Activated CD4-positive, alpha-beta T cell treated with anti-CD3 and anti-CD28 coated beads for 24 hours (primary cell): ENCODE data around the gene ADGRD1.

Experiments used
- DNase-seq, 2 donors: peaks; one replicate each; pipeline ENCODE4 v3.0.0-alpha.2; 2020; ENCODE audit warnings: low read depth in 2 of 2

ADGRD1 gene

DNA sequence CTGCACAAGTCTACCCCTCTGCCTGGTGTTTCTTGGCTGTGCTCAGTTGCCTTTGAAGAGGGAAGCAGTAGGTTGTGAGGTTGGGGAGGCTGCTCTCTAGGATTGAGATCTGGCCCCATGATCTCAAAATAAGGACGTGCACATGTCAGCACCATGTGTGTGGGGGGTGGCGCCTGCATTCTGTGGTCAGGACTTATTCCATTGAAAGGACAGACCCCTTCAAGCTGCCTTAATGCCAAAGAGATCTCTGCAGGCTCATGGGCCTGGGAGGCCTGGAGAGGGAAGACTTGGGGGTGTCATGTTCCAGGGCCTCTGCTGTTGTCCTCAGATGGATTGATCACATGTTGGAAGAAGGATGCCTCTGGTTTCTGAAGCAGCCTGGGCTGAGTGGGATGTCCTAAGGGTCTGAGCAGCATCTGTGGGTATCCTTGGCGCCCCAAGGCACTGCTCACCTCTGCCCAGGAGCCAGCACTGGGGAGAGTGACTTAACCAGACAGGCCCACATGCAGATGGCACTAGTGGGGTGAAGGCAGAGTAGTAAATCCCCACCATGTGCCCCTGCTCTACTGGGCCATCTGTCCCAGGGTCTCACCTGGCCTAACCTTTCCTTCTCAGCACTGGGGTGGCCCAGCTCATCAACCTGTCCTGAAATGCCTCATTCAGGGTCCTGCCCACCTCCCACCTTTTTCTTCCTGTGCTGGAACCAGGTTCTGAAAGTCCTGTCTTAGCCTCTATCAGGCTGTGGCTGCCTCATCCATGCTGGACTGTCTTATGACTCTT, 118.9 kb downstream of the ADGRD1 start:
- no peak for DNase-seq

DNA sequence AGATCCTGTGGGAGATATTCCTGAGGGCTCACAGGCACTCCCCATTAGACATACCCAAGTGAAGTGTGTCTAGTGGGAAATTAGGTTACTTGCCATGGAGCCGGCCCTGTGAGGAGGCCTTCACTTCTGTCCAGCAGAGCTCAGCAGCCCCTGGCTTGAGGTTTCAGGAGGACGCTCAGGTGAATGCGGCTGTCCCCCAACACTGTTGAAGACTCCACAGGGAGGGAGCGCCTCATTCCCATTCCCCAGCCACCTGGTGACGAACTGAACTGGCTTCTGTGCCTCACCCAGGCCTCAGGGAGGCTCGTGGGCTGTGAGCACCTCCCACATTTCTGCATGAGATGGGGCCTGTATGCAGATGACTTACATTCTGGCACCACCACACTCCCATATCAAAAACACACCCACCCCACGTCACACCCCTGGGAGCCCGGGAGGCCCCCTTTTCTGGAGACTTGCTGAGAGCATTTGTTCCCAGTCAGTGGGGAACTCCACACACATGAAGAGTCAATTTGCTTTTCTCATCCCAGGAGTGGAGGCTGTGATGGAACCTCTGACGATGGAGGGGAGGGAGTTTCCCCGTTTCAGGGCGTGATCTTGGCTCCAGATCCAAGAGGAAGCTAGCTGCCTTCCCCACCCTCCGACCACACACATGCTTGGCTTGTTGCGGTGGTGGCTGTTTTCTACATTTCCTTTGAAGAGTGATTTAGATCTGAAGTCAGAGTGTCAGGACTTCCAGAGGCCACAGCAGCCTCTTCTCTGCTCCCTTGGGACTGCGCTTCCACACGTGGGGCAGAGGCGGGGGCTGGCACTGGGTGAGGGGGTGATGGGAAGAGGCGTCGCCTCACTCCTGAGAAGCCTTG, 120.7 kb downstream of the ADGRD1 start:
- DNase-seq = no peak

DNA sequence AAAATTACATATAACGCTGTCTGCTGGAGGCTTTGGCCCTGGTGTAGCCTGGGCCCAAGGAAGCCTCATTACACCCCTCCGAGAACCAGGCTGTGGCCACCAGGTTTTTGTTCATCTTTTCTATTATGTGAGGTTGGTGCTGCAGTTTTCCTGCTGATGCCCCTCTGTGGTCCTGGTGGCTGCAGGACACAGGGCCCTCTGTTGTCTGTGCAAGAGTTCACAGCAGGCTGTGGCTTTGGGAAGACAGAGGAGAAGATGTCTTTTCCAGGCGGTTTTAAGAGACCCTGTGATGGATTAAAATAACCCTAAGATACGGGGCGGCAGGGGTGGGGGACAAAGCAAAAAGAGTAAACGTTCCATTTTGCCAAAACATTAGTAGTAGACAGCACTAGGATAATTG, 121.5 kb downstream of the ADGRD1 start:
- no peak for DNase-seq

- DNase-seq = no peak
These were observed 121.9 kb downstream of the ADGRD1 start for GRCh38 chr12:131075611-131076010.

GRCh38 chr12:131076296-131076695, 122.6 kb downstream of the ADGRD1 start:
- DNase-seq = no peak

DNA sequence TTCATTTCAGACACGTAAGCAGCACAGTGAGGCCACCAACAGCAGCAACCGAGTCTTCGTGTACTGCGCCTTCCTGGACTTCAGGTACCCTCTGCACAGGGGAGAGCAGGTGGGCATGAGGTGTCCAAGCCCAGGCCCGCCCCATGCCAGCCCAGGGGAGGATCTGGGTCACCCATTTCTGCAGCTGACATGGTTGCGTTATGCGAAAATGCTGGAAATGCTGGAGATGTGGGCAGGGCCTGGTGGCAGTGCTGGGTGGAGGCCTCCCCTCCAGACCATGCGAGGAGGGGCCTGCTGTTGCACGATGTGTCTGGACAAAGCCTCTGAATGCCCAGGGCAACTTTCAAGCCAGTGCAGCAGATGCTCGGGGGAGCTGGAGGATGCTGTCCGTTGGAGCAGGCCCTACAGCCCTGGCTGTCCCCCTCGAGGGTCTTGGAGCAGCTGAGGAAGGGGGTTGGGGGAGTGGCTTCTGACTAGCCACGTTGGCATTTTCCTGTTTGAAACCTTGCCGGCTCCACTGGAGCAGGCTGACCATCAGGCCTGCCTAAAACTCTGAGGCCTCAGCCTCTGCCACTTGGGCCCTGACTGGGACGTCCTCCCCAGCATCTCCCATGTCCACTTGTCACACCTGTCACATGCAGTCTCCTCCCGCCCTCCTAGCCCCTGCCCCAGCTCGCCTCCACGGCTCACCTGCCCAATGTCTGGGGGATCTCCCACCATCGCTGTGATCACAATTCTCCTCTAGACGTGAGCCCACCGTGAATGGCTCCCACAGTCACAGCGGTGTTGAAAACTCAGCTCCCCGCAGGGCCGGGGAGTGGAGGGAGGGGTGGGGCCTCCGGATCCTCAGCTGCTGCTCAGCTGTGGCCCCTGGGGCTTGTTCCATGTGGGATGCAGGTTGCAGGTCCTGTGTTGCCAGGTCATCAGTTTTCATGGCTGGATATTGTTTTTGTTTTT, 123.4 kb downstream of the ADGRD1 start:
- no peak for DNase-seq

DNA sequence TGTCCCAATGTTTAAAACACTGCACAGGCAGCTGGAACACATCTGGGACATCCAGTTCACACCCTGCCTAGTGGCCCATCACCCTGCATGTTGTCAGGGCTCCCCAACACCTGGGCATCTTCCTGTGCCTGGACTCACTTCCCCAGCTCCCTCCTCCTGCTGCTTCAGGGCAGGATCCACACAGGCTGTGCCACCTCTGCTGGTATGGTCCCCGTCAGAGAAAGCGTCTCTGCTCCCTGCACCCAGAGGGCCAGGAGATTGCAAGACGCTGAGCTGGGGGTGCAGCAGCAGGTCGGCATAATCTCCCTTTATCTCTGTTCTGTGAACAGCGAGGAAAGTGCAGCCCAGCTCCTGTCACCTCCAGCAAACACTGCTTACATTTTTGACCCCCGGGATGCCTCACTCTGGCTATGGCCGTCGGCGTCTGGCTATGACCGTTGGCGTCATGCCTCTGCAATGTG, 124.3 kb downstream of the ADGRD1 start:
- DNase-seq = no peak

DNA sequence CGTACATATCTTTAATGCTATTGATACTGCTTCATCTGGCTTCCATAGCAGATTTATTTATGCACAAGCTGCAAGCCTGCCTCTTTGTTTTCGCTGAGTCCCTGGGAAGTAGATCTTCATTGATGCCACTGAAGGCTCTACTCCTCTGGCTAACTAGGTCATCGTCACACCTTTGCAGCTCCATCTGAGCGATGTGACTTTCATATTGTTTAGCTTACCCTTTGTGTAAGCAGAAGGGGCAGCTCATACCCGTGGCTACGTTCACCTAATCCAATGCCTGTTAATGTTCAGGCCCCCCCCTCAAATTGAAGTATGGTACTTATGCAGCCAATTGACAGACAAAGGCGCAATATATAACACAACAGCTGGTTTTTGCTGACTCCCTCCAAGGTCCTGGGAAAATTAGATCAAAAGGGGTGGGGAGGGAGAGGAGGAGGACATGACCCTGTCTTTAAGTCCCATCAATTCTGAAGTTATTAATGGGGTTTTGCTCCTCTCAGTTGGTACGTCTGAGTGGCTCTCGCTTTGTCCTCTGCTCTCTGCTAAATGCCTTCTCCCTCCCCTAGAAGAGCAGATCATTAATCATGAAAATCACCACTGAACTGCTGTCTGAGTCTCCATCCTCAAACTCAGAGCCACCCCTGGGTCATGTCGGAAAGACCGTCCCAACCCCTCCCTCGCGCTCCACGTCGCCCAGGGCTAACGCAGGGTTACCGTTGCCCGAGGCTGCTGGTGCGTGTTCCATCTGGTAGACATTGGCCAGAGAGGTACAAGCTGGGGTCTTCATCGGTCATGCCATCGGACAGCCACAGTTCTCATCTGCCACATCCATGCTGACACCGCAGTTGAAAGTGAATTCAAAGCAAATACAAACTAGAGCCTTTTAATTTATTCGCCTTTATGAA, 128.8 kb downstream of the ADGRD1 start:
- no peak for DNase-seq

- DNase-seq = no peak
These were observed 130.8 kb downstream of the ADGRD1 start for GRCh38 chr12:131084341-131085011.

- DNase-seq = no peak
These were observed 131.6 kb downstream of the ADGRD1 start for GRCh38 chr12:131085125-131085815.

DNA sequence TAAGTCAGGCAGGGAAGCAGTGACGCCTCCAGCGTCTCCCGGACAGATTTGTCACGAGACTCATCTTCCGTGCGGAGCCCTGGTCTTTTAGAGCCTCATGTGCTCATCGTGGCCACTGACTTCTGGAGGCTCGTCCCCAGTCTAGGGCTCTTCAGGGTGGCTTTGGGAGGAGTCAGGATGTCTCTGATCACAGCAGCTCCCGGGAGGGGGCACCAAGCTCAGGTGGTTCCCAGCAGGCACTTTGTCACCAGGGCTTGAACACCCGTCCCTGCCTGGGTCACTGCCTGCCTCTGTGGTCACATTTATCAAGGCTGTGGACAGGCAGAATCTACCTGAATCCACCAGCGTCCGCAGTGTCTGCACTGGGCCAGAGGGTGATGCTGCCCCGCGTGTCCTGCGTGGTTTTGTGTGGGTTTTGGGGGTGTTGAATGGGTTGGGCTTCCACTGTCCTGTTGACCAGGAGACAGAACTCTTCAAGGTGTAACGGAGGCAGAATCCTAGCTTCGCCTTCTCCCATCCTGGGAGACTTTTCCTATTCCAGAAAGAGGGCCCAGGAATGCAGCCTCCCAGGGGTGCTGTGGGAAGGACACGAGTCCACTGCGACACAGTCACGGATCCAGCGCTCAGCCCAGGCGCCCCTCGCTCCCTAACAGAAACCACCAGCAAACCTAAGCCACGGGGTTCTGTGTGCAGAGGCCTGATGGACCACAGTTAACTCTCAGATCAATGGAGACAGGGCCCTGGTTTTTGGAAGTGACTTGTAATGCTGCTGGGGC, 132.3 kb downstream of the ADGRD1 start:
- no peak for DNase-seq

DNA sequence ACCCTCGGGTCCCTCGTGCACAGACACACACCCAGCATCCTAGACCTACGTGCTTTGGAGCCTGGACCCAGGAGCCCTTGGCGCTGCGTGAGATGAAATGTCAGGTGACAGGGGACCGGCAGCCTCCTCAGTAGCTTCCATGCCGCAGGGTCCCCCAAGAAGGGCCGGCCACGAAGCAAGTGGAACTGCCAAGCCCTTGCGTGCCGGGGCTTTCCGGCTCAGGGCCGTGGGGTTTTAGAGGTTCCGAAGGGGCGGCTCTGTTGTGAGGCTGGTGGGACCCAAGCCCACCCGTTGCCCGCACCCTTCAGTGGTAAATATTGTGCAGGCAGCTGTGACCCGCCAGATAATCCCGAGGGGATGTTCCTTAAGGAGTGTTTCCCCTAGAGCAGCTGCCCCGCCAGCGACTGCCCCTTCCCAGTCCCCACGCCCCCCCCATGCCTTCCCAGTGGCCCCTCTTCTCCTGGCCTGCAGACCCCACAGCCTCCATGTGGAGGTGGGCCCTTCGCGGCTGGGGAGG, 133.7 kb downstream of the ADGRD1 start:
- no peak for DNase-seq

DNA sequence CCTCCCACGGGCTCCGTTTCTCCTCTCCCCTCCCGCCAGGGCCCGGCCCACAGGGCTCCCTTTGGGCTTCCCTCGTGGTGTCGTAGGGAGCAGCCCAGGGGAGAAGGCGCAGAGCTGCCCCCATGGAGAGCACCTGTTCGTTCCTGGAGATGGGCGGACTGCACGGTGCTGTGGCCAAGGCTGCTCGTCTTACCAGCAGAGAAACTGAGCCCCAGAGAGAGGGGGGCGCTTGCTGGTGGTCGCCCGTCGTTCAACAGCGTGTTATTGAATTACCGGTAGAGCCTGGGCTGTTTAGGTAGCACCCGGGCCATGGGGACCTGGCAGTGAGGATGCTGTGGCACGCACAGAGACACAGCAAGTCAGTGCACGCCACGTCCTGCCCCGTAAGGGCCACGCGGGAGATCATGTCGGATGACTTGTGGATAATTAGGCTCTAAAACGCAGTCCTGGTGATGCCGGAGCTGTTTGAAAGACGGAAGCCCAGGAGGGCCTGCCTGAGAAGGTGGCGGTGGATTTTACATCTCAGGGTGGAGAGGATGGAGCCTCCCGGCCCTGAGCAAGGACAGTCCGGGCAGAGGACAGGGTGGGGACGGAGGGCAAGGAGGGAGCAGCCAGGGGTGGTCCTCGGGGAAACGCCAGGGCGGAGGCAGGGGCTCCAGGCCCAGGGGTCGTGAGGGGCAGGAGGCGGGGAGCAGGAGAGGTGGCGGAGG, 134.4 kb downstream of the ADGRD1 start:
- no peak for DNase-seq

DNA sequence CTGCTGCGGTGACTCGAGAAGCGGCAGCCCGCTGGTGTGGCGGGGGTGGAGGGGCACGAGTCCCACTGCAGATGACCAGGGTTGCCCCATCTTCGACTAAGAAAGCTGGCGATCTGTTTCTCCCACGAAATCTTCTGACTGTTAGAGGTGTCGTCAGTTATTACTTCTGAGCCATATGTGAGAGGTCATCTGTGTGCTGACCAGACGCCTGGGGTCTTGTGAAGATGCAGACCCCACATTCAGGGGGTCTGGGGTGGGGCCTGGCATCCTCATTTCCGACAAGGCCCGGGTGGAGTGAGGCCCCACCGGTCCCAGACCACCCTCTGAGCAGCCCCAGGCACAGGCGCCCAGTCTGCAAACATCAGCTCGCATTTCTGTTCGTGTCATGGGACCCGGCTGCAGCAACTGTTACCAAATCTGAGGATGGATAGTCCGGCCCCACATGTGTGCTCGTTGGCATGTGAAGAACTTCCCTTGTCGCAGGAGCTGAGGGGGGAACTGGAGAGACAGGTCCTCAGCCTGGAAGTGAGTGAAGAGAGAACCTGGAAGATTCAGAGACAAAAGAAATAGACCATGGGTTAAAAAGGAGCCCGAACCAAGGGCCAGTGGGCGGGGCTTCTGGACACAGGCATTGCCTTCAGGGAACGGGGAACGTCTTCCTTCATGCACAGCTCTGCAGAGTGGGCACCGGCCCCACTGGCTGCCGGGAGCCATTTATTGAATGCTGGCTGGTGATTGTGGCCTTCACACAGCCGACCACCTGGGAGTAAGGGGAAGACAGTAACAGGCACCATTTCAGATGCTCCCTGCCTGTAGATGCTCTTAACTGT, 135.2 kb downstream of the ADGRD1 start:
- no peak for DNase-seq

- no peak for DNase-seq
These were observed 136.0 kb downstream of the ADGRD1 start for GRCh38 chr12:131089531-131090273.
